IPS-NIHi7 (cell line): Measurements from ENCODE around the gene HIRA.

ENCODE experiments used
- DNase-seq: peaks from one replicate; pipeline ENCODE4 v3.0.0; 2012; ENCODE audit warnings: mixed read lengths; ENCODE audit errors: extremely low spot score

The HIRA gene

GRCh38 chr22:19431649-19432132 lies at the start of gene HIRA:
HIRA (minus strand) TSS chr22:19431733; CDS start chr22:19431476, 257 bp downstream.
- DNase-seq = peak; percentile 79

- DNase-seq = no peak
Observed at GRCh38 chr22:19480789-19481188, 49.3 kb upstream of the HIRA start.

GRCh38 chr22:19480173-19480568 lies 48.6 kb upstream of the HIRA start:
- DNase-seq = no peak

GRCh38 chr22:19479355-19480172 lies 48.0 kb upstream of the HIRA start, which contains the start of gene CDC45:
CDC45 (plus strand) TSS chr22:19479920; CDS start chr22:19479969, 49 bp downstream.
- peak; percentile 98 for DNase-seq

GRCh38 chr22:19478901-19479354 lies 47.4 kb upstream of the HIRA start, which contains the start of gene UFD1:
UFD1 (minus strand) TSS chr22:19479193; CDS start chr22:19479085, 108 bp downstream.
- DNase-seq = peak; percentile 83

- DNase-seq = no peak
Observed at GRCh38 chr22:19478045-19478900, 46.7 kb upstream of the HIRA start.

- DNase-seq = no peak
Observed at GRCh38 chr22:19477321-19478044, 46.0 kb upstream of the HIRA start.

- DNase-seq = no peak
Observed at GRCh38 chr22:19476023-19476422, 44.5 kb upstream of the HIRA start.

GRCh38 chr22:19473578-19473977 lies 42.0 kb upstream of the HIRA start:
- DNase-seq = no peak

- no peak for DNase-seq
Observed at GRCh38 chr22:19472233-19472632, 40.7 kb upstream of the HIRA start.

- no peak for DNase-seq
Observed at GRCh38 chr22:19471572-19471971, 40.0 kb upstream of the HIRA start.

- DNase-seq = no peak
Observed at GRCh38 chr22:19470010-19470409, 38.5 kb upstream of the HIRA start.

- DNase-seq = no peak
Observed at GRCh38 chr22:19469421-19469820, 37.9 kb upstream of the HIRA start.

- DNase-seq = no peak
Observed at GRCh38 chr22:19467912-19468311, 36.4 kb upstream of the HIRA start.

GRCh38 chr22:19466848-19467752 lies 35.6 kb upstream of the HIRA start:
- DNase-seq = no peak

GRCh38 chr22:19466126-19466716 lies 34.7 kb upstream of the HIRA start:
- no peak for DNase-seq

GRCh38 chr22:19464975-19465374 lies 33.4 kb upstream of the HIRA start:
- no peak for DNase-seq

- DNase-seq = no peak
Observed at GRCh38 chr22:19464546-19464945, 33.0 kb upstream of the HIRA start.

- no peak for DNase-seq
Observed at GRCh38 chr22:19463491-19464469, 32.2 kb upstream of the HIRA start.
